ENCODE data around the gene SMYD3.

GRCh38 chr1:245942856-245943255 lies 564.2 kb downstream of the SMYD3 start:
- TF ChIP-seq CTCF (IDR thresholded peaks at IDR 0.05): no peak
- no peak for TF ChIP-seq POLR2A (IDR thresholded peaks at IDR 0.05)
